Measurements from ENCODE around the gene MRGPRD. TPM values are rescaled to one million over a fixed set of nuclear protein-coding genes. Genes with fewer than 3 reads are reported as not detected.

MRGPRD gene
- total RNA-seq, 1 donor from 2014 or later, result not detected

- H3K4me1 Mint-ChIP-seq (ENCODE audit: unreplicated experiment), result no peaks in the 10 kb centered on the region
- no peak for TF ChIP-seq CTCF (conservative IDR thresholded peaks at IDR 0.05)
- H3K27me3 Mint-ChIP-seq, result no peaks in the 10 kb centered on the region
- H3K27ac Mint-ChIP-seq, result no peak overlapping the region
- H3K36me3 Mint-ChIP-seq, result peaks cover 15% of the 10 kb centered on the region
- H3K4me3 Mint-ChIP-seq, result no peak overlapping the region
- DNase-seq (ENCODE audit: extremely low spot score, unreplicated experiment), result no peak
- H3K9me3 Mint-ChIP-seq, result no peaks in the 10 kb centered on the region
These were observed 48.4 kb downstream of the MRGPRD start for GRCh38 chr11:68932358-68932757.

GRCh38 chr11:68931911-68932310, 48.9 kb downstream of the MRGPRD start:
- Mint-ChIP-seq H3K4me3 (no peak overlapping the region), H3K27me3 (no peaks in the 10 kb centered on the region), H3K36me3 (peaks cover 20% of the 10 kb centered on the region), H3K4me1 (ENCODE audit: unreplicated experiment) (no peaks in the 10 kb centered on the region), H3K27ac (no peak overlapping the region), H3K9me3 (no peaks in the 10 kb centered on the region)
- TF ChIP-seq CTCF (conservative IDR thresholded peaks at IDR 0.05), result no peak
- DNase-seq (ENCODE audit: extremely low spot score, unreplicated experiment), result no peak

GRCh38 chr11:68930991-68931855, 49.6 kb downstream of the MRGPRD start:
- H3K27me3 Mint-ChIP-seq, result no peaks in the 10 kb centered on the region
- H3K4me1 Mint-ChIP-seq (ENCODE audit: unreplicated experiment), result no peaks in the 10 kb centered on the region
- no peak overlapping the region for H3K27ac Mint-ChIP-seq
- peaks cover 21% of the 10 kb centered on the region for H3K36me3 Mint-ChIP-seq
- H3K9me3 Mint-ChIP-seq, result no peaks in the 10 kb centered on the region
- H3K4me3 Mint-ChIP-seq, result no peak overlapping the region
- TF ChIP-seq CTCF (conservative IDR thresholded peaks at IDR 0.05), result no peak
- DNase-seq (ENCODE audit: extremely low spot score, unreplicated experiment), result no peak

Other genes with a start within 250 kb of the MRGPRD start
- 6.7 and 9.7 TPM in 2 replicates for gene TESMIN, start 229.5 kb downstream of the MRGPRD start, total RNA-seq (ENCODE audit: low replicate concordance)
- gene CPT1A, start 139.1 kb downstream of the MRGPRD start, total RNA-seq (ENCODE audit: low replicate concordance), result 36.1 and 44.1 TPM in 2 replicates
- gene MRPL21, start 77.2 kb downstream of the MRGPRD start, total RNA-seq (ENCODE audit: low replicate concordance), result 60.2 and 67.0 TPM in 2 replicates
- 23.6 and 28.8 TPM in 2 replicates for gene IGHMBP2, start 77.1 kb downstream of the MRGPRD start, total RNA-seq (ENCODE audit: low replicate concordance)
- 0.43 and 1.4 TPM in 2 replicates for gene MRGPRF, start 32.3 kb upstream of the MRGPRD start, total RNA-seq (ENCODE audit: low replicate concordance)
- gene TPCN2, start 67.9 kb upstream of the MRGPRD start, total RNA-seq (ENCODE audit: low replicate concordance), result 19.5 and 20.7 TPM in 2 replicates
- gene SMIM38, start 174.9 kb upstream of the MRGPRD start, total RNA-seq (ENCODE audit: low replicate concordance), result 0.52 and 5.3 TPM in 2 replicates

Data from type B pancreatic cell (in vitro differentiated cells).